Activated CD8-positive, alpha-beta memory T cell treated with anti-CD3 and anti-CD28 coated beads for 4 hours (primary cell): ENCODE measurements around the gene FARP1.
"Not testable (repeated sequence)": the region's sequence is repeated elsewhere in the genome, so short reads cannot be mapped to it uniquely, and the experiment has no call there.

Source experiments
- DNase-seq, 2 donors: peaks; one replicate each; pipeline ENCODE4 v3.0.0-alpha.2; 2020; ENCODE audit warnings: low read depth in 2 of 2

The FARP1 gene

DNA sequence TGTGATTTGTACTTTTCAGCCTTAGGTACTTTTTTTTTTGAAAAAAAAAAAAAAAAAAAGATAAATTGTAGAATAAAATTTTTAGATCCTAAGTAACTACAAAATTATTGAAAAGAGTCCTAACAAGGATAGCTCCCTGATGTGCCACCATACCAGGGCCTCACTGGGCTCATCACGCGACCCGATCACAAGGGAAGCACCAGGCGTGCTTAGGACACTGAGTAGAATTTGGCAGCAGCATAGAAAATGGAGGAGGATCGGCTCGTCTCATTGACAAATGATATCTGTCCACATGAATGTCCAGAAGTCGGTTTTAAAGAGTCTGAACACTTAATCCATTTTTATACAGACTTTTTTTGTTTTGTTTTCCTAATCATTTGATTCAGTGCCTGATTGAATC is 255.0 kb downstream of the FARP1 start:
- no peak for DNase-seq

DNA sequence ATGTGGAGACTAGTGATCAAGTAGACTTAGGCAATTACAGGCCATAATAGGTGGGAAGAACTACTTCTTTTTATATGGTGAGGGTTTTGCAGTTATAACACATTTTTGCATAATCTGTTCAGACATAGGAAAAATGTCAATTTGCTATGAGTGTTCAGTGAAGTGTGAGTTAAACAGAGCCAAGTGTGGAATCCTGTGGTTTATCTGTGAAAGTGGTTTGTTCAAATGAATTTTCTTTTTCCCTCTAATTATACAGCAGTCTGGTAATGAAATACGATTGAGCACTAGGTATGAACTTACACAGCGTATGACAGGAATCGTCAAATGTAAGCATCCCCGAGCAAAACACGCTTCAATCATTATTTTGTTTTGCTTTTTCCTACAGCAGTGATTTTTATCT is 255.7 kb downstream of the FARP1 start:
- DNase-seq, result no peak

- no peak for DNase-seq
Measured at GRCh38 chr13:98399756-98400155, 256.9 kb downstream of the FARP1 start.

DNA sequence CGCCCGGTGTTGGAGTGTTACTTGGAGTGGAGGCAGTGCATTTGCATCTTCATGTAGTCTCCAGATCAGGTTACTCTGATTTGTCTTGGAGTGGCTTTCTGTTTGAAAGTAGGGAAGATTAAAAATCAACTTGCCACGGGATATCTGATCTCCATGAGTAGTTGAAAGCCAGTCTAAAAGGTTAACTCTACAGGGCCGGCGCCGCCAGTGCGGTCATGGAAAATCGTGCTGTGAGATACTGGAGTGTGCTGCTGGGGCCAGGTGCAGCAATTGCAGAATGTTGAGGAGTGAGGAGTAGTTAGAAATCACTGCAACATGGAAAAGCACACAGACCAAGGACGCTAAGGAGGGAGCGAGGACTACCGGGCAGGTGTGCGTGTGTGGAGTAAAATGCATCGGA is 259.0 kb downstream of the FARP1 start:
- no peak for DNase-seq

GRCh38 chr13:98403076-98403475 is 260.2 kb downstream of the FARP1 start:
- no peak for DNase-seq

GRCh38 chr13:98405107-98405571 is 262.2 kb downstream of the FARP1 start:
- DNase-seq, result no peak

- no peak for DNase-seq
Measured at GRCh38 chr13:98405690-98406344, 262.9 kb downstream of the FARP1 start.

- no peak for DNase-seq
Measured at GRCh38 chr13:98406427-98406826, 263.5 kb downstream of the FARP1 start.

GRCh38 chr13:98406971-98407370 is 264.1 kb downstream of the FARP1 start:
- no peak for DNase-seq

DNA sequence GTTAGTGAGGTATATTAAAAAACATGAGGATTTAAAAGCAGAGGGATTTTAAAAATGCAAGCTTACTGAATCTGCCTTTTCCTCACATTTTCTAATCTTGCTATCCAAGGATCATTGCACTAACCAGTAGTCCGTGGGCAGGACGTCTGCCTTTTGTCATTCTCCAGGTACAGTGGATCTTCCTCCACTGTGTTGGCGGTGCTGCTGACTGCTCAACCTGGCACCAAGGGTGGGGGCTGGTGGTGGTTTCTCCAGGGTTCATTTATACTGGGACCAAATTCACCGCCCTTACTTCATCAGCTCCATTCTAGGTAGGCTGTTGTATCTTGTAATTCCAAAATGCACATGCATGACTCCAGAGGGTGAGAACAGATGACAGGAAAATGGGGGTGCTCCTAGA is 264.7 kb downstream of the FARP1 start:
- no peak for DNase-seq

GRCh38 chr13:98409281-98409680 is 266.4 kb downstream of the FARP1 start:
- DNase-seq, result no peak

- DNase-seq, result no peak
Measured at GRCh38 chr13:98410612-98411011, 267.7 kb downstream of the FARP1 start.

GRCh38 chr13:98411013-98411412 is 268.1 kb downstream of the FARP1 start:
- DNase-seq, result no peak

GRCh38 chr13:98411617-98412265 is 268.8 kb downstream of the FARP1 start:
- DNase-seq, result no peak

GRCh38 chr13:98413278-98413677 is 270.4 kb downstream of the FARP1 start:
- DNase-seq, result not testable (repeated sequence)

GRCh38 chr13:98413796-98414195 is 270.9 kb downstream of the FARP1 start:
- DNase-seq, result no peak

- DNase-seq, result no peak
Measured at GRCh38 chr13:98415326-98416070, 272.6 kb downstream of the FARP1 start.

DNA sequence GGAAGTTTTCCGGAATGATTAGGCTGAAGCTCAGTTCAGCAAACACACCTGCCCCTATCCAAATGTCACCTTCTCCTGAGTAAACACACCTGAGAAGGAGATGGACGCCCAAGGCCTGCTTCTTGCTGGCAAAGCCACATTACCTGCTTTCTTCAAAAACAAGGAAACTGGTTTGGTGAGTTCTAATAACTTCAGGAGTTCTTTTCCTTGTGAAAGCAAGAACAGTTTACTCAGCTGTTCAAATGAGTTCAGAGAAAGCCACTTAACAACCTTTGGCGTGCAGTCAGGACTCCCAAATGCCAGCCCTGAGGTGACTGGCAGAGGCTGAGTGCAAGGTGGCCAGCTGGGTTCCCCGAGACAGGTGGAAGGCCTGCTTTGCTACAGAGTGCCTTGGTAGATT is 273.5 kb downstream of the FARP1 start:
- no peak for DNase-seq

DNA sequence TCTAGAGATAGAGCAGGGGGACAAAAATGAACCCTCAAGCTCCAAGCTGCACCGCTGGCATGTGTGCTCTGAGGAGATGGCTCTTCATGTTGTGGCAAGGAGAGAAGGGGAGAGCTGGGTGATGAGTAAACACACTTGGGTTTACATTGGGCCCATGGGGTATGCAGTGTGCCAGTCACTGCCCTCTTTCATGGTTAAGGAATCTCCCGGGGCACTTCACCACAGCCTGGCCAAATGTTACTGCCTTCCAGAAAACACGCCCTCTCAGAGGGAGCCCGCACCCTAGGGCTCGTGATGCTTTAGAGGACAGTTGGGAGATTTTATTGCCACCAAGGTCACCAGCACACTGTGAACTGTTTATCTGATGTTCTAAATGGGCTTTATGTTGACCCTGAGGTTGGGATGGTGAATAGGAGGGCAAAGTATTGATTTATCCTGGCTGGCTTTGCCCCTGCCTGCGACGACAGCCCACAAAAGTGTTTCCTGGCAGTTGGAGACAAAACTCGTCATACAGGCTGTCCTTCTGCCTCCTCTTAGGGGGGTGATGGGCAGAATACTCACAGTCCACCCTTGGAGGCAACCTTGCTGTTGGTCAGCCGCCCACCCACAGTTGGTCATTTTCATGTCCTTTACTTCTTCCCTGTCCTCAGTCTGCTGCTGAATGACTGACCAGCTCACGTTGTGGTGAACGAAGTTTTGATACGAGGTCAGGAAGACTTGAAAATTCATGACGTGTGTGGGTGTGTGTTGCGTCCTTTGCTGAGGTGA is 277.1 kb downstream of the FARP1 start:
- no peak for DNase-seq

DNA sequence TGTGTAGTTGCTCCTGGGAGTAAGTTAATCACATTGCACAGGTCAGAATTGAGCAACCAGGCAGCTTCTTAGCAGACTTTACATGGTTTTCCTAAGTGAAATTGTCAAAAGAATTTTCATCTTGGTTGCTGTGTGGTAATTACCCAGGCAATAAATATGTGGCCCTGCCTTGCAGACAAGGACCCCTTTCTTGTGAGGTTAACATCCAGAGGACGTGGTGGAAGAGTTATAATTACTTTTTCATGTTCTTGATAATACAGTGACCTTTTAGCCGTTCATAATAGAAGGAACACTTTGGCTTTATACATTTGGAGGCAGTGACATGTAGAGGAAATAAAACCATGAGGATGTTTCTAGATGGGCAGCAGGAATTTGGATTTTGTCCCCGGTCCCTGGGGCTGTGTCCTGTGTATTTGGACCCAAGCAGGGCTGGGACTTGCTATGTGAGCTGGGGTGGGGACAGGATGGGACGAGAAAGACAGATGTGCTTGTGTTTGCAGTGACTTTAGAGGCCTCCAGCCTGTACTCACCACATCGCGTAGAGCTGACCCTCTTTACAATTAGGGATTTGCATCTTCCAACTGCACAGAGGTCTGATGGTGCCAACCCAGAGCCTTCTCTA is 277.8 kb downstream of the FARP1 start:
- DNase-seq, result no peak

- DNase-seq, result no peak
Measured at GRCh38 chr13:98422046-98422445, 279.2 kb downstream of the FARP1 start.

GRCh38 chr13:98423417-98423816 is 280.5 kb downstream of the FARP1 start:
- DNase-seq, result no peak
